ENCODE measurements around the gene ELAPOR1. TPM values are rescaled to one million over a fixed set of nuclear protein-coding genes. Genes with fewer than 3 reads are reported as not detected.

The ELAPOR1 gene
- total and polyA plus RNA-seq, 9 of the 15 experiments (the other 6 are each of a cell fraction or from before 2014, with no cell fraction given) = 0.07 to 1.2 (median 0.18) TPM

DNA sequence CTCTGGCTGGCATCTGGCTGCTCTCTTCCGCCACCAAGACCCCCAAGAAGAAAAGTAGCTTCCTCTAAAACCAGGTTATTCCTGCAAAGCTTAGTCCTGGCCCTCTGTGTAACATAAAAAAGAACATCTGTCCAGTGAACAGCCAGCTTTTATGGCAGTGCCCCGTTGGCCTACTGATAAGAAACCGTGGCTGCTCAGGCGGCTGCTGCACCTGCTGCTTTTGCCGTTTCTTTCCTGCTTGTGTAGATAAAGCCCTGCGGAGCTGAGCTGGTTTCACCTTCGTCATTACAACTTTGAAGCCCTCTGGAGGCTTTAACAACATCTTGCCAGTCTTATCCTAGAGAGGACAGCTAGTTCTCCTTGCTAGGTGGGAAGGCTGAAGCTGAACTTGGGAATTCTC is 20.5 kb downstream of the ELAPOR1 start (continued):
- no peak for TF ChIP-seq ZNF23 (CRISPR knock-in tag; IDR thresholded peaks at IDR 0.05)
- TF ChIP-seq ZKSCAN1 (IDR thresholded peaks at IDR 0.05; ENCODE audit: low read depth, low read length) = peak; percentile 79
- TF ChIP-seq ERF (CRISPR knock-in tag; IDR thresholded peaks at IDR 0.05) = no peak
- TF ChIP-seq SMAD4 (CRISPR knock-in tag; conservative IDR thresholded peaks at IDR 0.05) = peak; percentile 92
- TF ChIP-seq, protein P1, sequence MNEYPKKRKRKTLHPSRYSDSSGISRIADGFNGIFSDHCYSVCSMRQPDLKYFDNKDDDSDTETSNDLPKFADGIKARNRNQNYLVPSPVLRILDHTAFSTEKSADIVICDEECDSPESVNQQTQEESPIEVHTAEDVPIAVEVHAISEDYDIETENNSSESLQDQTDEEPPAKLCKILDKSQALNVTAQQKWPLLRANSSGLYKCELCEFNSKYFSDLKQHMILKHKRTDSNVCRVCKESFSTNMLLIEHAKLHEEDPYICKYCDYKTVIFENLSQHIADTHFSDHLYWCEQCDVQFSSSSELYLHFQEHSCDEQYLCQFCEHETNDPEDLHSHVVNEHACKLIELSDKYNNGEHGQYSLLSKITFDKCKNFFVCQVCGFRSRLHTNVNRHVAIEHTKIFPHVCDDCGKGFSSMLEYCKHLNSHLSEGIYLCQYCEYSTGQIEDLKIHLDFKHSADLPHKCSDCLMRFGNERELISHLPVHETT (CRISPR knock-in tag; conservative IDR thresholded peaks at IDR 0.05 in 1 of 2, IDR thresholded peaks at IDR 0.05 in 1 of 2) = peak in 1 of 2 experiments; percentile 91; a peak in 2 of 4 replicates
- TF ChIP-seq RNF2 (IDR thresholded peaks at IDR 0.05) = peak; percentile 80; the same call in 1 of the 2 replicates
- TF ChIP-seq PHTF2 (CRISPR knock-in tag; IDR thresholded peaks at IDR 0.05) = no peak
- TF ChIP-seq ZNF644 (tag; IDR thresholded peaks at IDR 0.05; ENCODE audit: low read depth) = 0 out of 2 replicates have a peak, but pooled peaks have one; percentile 37
- TF ChIP-seq ZZZ3 (IDR thresholded peaks at IDR 0.05) = no peak
- TF ChIP-seq SREBF2 (CRISPR knock-in tag; IDR thresholded peaks at IDR 0.05) = no peak
- no peak for TF ChIP-seq EZH2 (IDR thresholded peaks at IDR 0.05; ENCODE audit: borderline replicate concordance, low read depth, low read length)
- TF ChIP-seq CREM (IDR thresholded peaks at IDR 0.05; ENCODE audit: low read depth) = peak; percentile 47
- peak; percentile 48; the same call in 1 of the 2 replicates for TF ChIP-seq TARDBP (IDR thresholded peaks at IDR 0.05)
- TF ChIP-seq ZNF121 (CRISPR knock-in tag; conservative IDR thresholded peaks at IDR 0.05) = no peak
- TF ChIP-seq POU5F1 (IDR thresholded peaks at IDR 0.05; ENCODE audit: borderline replicate concordance, low read depth, low read length, partially characterized antibody) = no peak
- TF ChIP-seq GATA2 (CRISPR knock-in tag; IDR thresholded peaks at IDR 0.05) = peak; percentile 98
- TF ChIP-seq, protein P2, sequence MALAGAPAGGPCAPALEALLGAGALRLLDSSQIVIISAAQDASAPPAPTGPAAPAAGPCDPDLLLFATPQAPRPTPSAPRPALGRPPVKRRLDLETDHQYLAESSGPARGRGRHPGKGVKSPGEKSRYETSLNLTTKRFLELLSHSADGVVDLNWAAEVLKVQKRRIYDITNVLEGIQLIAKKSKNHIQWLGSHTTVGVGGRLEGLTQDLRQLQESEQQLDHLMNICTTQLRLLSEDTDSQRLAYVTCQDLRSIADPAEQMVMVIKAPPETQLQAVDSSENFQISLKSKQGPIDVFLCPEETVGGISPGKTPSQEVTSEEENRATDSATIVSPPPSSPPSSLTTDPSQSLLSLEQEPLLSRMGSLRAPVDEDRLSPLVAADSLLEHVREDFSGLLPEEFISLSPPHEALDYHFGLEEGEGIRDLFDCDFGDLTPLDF (CRISPR knock-in tag; IDR thresholded peaks at IDR 0.05) = 0 out of 2 replicates have a peak, but pooled peaks have one; percentile 64
- peak; percentile 65; the same call in 1 of the 2 replicates for TF ChIP-seq SMARCC2 (IDR thresholded peaks at IDR 0.05; ENCODE audit: low read depth)
- TF ChIP-seq, protein P3, sequence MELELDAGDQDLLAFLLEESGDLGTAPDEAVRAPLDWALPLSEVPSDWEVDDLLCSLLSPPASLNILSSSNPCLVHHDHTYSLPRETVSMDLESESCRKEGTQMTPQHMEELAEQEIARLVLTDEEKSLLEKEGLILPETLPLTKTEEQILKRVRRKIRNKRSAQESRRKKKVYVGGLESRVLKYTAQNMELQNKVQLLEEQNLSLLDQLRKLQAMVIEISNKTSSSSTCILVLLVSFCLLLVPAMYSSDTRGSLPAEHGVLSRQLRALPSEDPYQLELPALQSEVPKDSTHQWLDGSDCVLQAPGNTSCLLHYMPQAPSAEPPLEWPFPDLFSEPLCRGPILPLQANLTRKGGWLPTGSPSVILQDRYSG (tag; conservative IDR thresholded peaks at IDR 0.05; ENCODE audit: low read depth) = peak; percentile 81
- TF ChIP-seq PHB (CRISPR knock-in tag; IDR thresholded peaks at IDR 0.05) = no peak
- TF ChIP-seq MEF2D (tag; conservative IDR thresholded peaks at IDR 0.05; ENCODE audit: low read depth) = 0 out of 2 replicates have a peak, but pooled peaks have one; percentile 53
- TF ChIP-seq EP300 (IDR thresholded peaks at IDR 0.05; ENCODE audit: low read length) = peak; percentile 90
- TF ChIP-seq KLF13 (tag; IDR thresholded peaks at IDR 0.05; ENCODE audit: borderline replicate concordance, low read depth) = no peak
- no peak for TF ChIP-seq ZNF146 (CRISPR knock-in tag; IDR thresholded peaks at IDR 0.05; ENCODE audit: unreplicated experiment)
- TF ChIP-seq, protein P4, sequence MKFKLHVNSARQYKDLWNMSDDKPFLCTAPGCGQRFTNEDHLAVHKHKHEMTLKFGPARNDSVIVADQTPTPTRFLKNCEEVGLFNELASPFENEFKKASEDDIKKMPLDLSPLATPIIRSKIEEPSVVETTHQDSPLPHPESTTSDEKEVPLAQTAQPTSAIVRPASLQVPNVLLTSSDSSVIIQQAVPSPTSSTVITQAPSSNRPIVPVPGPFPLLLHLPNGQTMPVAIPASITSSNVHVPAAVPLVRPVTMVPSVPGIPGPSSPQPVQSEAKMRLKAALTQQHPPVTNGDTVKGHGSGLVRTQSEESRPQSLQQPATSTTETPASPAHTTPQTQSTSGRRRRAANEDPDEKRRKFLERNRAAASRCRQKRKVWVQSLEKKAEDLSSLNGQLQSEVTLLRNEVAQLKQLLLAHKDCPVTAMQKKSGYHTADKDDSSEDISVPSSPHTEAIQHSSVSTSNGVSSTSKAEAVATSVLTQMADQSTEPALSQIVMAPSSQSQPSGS (CRISPR knock-in tag; IDR thresholded peaks at IDR 0.05) = no peak
- peak; percentile 94 for TF ChIP-seq KLF16 (IDR thresholded peaks at IDR 0.05)

Data from K562 (cell line).